Lower leg skin (tissue), 4 donors: ENCODE data around the gene BABAM2. TPM values are rescaled to one million over a fixed set of nuclear protein-coding genes. Genes with fewer than 3 reads are reported as not detected.

ENCODE experiments used
- DNase-seq, 2 donors: peaks; one replicate each; pipeline ENCODE4 v3.0.0-alpha.2; 2019; ENCODE audit warnings: low spot score in 2 of 2
- H3K4me3 ChIP-seq: fragments of 200-600 bp; sonication (generic); 2 replicates; pipeline ENCODE4 v1.5.1; 2017; ENCODE audit warnings: mild to moderate bottlenecking, low read depth; ENCODE audit not compliant: poor library complexity, severe bottlenecking
- POLR2A ChIP-seq, 2 donors: fragments of 450-650 bp; IDR thresholded peaks; one replicate each; pipeline ENCODE4 v1.6.1; 2016 to 2017; ENCODE audit warnings: antibody characterized with exemption in 2 of 2, mild to moderate bottlenecking in 1 of 2, moderate library complexity in 1 of 2
- WGBS, 2 donors: methylation state at CpG; one replicate each; pipeline ENCODE4 v1.1.5; 2018; 5-methylcytosine and 5-hydroxymethylcytosine counted together
- intact Hi-C: fragments of 100-400 bp; cut with DNase I; formaldehyde crosslinking; loops from one replicate; pipeline ENCODE4 v1.15.0; 2023; ENCODE audit warnings: low total_unique reads
- total RNA-seq, 4 donors: library from RNA; depleted of rRNA; stranded (reverse); fragments of >200 nt; gene quantifications; one replicate each; pipeline ENCODE4 v1.1.0, GENCODE V29; 2016
- TF ChIP-seq, protein P1 (sequence below), 3 donors: fragments of 450-650 bp; IDR thresholded peaks; one replicate each; pipeline ENCODE4 v1.5.1; 2016; ENCODE audit warnings: antibody characterized with exemption in 3 of 3, mild to moderate bottlenecking in 3 of 3, moderate library complexity in 2 of 3

The BABAM2 gene
- total RNA-seq, 4 donors from 2014 or later = 18.4 to 28.5 (median 23.9) TPM

DNA sequence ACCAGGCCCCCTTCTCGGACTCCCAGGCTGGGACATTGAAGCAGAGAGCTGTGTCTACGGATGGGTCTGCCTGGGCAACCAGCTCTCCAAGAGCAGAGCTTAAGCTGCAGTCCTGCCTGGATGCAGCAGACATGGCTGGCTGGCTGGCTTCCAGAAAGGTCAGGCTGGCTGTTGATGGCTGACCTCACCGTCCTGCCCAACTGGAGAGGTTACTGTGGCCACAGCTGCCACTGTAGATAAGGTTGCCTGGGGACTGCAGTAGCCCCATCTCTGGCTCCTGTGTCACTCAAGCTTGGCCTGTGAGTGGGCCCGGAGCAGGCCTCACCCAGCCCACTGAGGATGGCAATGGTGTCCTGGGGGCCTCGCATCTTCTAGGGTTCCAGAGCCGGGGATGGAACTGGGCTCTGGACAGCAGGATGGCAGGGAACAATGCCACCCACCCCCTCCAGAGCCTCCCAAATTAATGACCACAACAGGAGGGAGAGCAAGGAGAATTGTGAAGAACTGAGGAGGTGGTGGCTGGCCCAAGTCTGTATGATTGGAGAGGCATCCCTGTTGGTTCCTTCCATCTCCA, 465.1 kb downstream of the BABAM2 start:
- peak; percentile 60 to 93 for DNase-seq
- TF ChIP-seq POLR2A (IDR thresholded peaks at IDR 0.05) = no peak
- TF ChIP-seq, protein P1, sequence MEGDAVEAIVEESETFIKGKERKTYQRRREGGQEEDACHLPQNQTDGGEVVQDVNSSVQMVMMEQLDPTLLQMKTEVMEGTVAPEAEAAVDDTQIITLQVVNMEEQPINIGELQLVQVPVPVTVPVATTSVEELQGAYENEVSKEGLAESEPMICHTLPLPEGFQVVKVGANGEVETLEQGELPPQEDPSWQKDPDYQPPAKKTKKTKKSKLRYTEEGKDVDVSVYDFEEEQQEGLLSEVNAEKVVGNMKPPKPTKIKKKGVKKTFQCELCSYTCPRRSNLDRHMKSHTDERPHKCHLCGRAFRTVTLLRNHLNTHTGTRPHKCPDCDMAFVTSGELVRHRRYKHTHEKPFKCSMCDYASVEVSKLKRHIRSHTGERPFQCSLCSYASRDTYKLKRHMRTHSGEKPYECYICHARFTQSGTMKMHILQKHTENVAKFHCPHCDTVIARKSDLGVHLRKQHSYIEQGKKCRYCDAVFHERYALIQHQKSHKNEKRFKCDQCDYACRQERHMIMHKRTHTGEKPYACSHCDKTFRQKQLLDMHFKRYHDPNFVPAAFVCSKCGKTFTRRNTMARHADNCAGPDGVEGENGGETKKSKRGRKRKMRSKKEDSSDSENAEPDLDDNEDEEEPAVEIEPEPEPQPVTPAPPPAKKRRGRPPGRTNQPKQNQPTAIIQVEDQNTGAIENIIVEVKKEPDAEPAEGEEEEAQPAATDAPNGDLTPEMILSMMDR (IDR thresholded peaks at IDR 0.05) = peak in 1 of 3 donors; percentile 7

DNA sequence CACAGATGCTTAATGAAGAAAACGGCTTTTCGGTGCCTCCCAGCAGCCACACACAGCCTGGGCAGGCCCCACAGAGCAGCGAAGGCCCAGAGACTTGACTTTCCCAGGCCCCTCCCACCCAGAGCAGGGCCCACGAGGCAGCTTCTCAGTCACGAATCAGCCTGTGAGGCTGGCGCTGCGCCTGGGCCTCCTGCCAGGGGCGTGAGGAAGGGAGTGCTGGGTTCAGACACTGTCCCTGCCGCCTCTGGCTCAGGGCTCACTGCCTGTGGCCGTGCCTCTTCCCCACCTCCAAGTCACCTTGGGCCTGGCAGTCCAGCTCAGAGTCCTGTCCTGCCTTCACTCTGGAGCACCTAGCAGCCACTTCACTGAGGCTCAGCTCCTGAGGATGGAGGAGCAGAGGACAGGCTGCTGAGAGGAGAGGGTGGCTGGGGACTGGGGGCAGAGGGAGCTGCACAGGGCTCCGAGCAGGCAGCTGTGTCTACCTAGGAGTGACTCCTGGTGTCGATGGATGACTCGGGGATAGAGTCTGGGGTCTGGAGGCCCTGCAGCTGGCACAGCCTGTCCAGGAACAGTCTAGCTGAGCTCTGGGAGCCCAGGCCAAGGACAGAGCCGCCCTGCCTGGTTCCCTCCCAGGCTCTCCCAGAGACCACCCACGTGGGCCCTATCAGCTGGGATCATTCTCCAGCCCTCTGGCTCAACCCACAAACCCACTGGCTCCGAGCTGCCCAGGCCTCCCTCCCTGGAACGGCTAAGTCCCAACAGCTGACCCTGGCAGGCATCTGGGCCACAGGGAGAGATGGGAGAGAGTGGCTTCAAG, 465.8 kb downstream of the BABAM2 start:
- no peak overlapping the region for H3K4me3 ChIP-seq
- peak; percentile 90 to 98 for DNase-seq
- 14 to 31% methylated on average over 9 to 17 of the region's 17 CpGs for WGBS, 2 donors
- TF ChIP-seq, protein P1 (IDR thresholded peaks at IDR 0.05) = no peak
- TF ChIP-seq POLR2A (IDR thresholded peaks at IDR 0.05) = no peak
- intact Hi-C loops = no loop called here

More for the DNA sequence above, 465.1 kb downstream of the BABAM2 start:
- WGBS, 2 donors = 74 to 81% methylated on average over 5 to 6 of the region's 6 CpGs
- H3K4me3 ChIP-seq = no peak overlapping the region
- intact Hi-C loops = no loop called here

DNA sequence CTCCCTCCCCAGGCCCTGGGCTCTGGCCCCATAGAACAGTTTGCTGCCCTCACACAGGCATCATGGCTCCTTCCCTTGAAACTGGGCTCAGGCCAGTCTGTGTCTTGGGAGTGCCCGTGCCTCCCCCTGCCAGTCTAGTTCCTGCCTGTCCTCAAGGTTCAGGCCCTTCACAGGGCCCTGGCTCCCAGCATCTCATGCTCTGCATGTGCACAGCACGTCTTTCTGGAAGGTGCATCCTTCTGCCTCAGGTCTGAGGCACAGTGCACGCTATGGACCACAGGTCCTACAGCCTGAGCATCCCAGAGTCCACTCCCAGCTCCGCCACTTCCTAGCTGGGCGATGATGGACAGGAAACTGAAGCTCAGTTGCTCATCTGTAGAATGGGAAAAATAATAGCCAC, 466.5 kb downstream of the BABAM2 start:
- intact Hi-C loops = no loop called here
- no peak for DNase-seq
- no peak overlapping the region for H3K4me3 ChIP-seq
- TF ChIP-seq, protein P1 (IDR thresholded peaks at IDR 0.05) = no peak
- no peak for TF ChIP-seq POLR2A (IDR thresholded peaks at IDR 0.05)
- 84 to 88% methylated on average over 5 of the region's 5 CpGs for WGBS, 2 donors

DNA sequence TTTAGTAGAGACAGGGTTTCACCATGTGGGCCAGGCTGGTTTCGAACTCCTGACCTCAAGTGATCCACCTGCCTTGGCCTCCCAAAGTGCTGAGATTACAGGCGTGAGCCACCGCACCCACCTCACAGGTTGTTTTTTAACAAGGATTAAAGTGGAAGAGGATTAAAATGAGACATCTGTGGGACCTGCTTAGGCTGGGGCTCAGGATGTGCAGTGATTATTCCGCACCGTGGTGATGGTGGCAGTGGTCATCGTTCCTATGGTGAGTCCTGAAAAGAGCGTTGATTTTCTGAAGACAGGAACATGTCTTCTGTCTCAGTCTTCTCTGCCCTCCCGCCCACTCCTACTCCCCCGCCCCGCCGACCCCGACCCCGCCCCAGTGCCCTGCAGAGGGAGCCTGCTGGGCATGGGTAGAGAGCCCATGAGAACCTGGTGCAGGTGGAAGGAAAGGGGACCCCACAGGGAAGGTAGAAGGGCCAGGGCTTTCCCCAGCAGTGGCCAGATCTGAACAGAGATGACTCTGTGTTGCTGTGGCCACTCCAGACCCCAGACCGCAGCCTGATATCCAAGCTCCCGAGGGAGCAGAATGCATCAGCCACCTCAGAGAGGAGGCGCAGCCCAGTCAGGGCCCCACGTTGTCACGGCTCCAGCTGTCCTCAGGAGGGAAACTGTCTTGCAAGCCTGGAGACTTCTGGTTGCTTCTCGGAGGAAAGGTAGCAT, 467.6 kb downstream of the BABAM2 start:
- TF ChIP-seq, protein P1 (IDR thresholded peaks at IDR 0.05) = no peak
- TF ChIP-seq POLR2A (IDR thresholded peaks at IDR 0.05) = no peak
- intact Hi-C loops = no loop called here
- 87 to 91% methylated on average over 17 to 19 of the region's 19 CpGs for WGBS, 2 donors
- DNase-seq = no peak
- no peak overlapping the region for H3K4me3 ChIP-seq

DNA sequence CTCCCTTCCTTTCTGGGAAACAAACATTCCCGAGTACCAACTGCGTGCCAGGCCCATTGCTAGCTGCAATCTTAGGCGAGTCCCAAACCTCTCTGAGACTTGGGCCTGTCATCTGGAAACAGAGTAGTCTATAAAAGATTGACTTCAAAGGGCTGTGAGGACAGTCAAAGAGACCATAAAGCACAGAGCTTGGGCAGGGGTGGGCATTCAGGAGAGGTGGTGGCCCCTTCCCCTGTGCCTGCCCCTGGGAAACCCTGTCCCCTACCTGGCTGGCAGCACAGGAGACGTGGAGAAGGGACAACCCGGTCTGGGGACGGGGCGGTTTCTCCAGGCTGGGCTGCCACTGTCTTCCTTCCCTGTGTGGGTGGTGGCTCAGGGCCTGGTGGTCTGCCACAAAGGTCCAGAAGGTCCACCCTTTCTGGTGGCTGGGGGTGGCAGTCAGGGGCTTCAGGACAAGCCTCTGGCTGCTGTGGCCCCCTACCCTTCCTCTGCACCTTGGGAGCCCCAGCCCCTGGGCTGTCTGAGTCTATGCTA, 468.2 kb downstream of the BABAM2 start:
- no peak for DNase-seq
- 79 to 85% methylated on average over 7 of the region's 7 CpGs for WGBS, 2 donors
- intact Hi-C loops = no loop called here
- TF ChIP-seq POLR2A (IDR thresholded peaks at IDR 0.05) = no peak
- TF ChIP-seq, protein P1 (IDR thresholded peaks at IDR 0.05) = no peak
- no peak overlapping the region for H3K4me3 ChIP-seq
